HEK293T (cell line): ENCODE measurements around the gene CDH4.

Experiments used
- ARNT ChIP-seq: fragments of 450-650 bp; IDR thresholded peaks from 2 replicates; pipeline ENCODE4 v1.6.1; 2017; ENCODE audit warnings: mild to moderate bottlenecking
- CTBP1 ChIP-seq: fragments of 450-650 bp; IDR thresholded peaks from 2 replicates; pipeline ENCODE4 v1.6.1; 2016; ENCODE audit warnings: borderline replicate concordance
- ELF4 ChIP-seq: fragments of 450-650 bp; IDR thresholded peaks from 2 replicates; pipeline ENCODE4 v1.6.1; 2017; ENCODE audit warnings: antibody characterized with exemption
- FOXK2 ChIP-seq: fragments of 450-650 bp; IDR thresholded peaks from 2 replicates; pipeline ENCODE4 v1.6.1; 2016; ENCODE audit warnings: mild to moderate bottlenecking
- FOXM1 ChIP-seq: fragments of 450-650 bp; IDR thresholded peaks from 2 replicates; pipeline ENCODE4 v1.6.1; 2017; ENCODE audit warnings: mild to moderate bottlenecking, borderline replicate concordance
- L3MBTL2 ChIP-seq: fragments of 450-650 bp; conservative IDR thresholded peaks from 2 replicates; pipeline ENCODE4 v1.6.1; 2016; ENCODE audit warnings: mild to moderate bottlenecking
- LEF1 ChIP-seq: fragments of 450-650 bp; IDR thresholded peaks from 2 replicates; pipeline ENCODE4 v1.6.1; 2017; ENCODE audit warnings: mild to moderate bottlenecking, borderline replicate concordance
- SP1 ChIP-seq: fragments of 450-650 bp; IDR thresholded peaks from 2 replicates; pipeline ENCODE4 v1.6.1; 2017
- SUZ12 ChIP-seq: fragments of 450-650 bp; IDR thresholded peaks from 2 replicates; pipeline ENCODE4 v1.6.1; 2016; ENCODE audit warnings: mild to moderate bottlenecking
- TARDBP ChIP-seq: fragments of 450-650 bp; IDR thresholded peaks from 2 replicates; pipeline ENCODE4 v1.6.1; 2016

- TF ChIP-seq TARDBP, result no peak
- TF ChIP-seq FOXM1, result no peak
- no peak for TF ChIP-seq ARNT
- TF ChIP-seq SP1, result no peak
- no peak for TF ChIP-seq L3MBTL2
- no peak for TF ChIP-seq FOXK2
- no peak for TF ChIP-seq LEF1
- TF ChIP-seq ELF4, result no peak
- TF ChIP-seq SUZ12, result no peak
- TF ChIP-seq CTBP1, result no peak
These were observed 348.0 kb downstream of the CDH4 start for GRCh38 chr20:61600016-61600415.
